HG03565 (cell line): ENCODE data around the gene DCTD.

Experiments
- ATAC-seq: cut with Tn5 transposase; IDR thresholded peaks from one replicate; pipeline ENCODE4 v1.9.1; 2021; ENCODE audit warnings: mild to moderate bottlenecking, moderate library complexity; ENCODE audit not compliant: unreplicated experiment

Gene DCTD

DNA sequence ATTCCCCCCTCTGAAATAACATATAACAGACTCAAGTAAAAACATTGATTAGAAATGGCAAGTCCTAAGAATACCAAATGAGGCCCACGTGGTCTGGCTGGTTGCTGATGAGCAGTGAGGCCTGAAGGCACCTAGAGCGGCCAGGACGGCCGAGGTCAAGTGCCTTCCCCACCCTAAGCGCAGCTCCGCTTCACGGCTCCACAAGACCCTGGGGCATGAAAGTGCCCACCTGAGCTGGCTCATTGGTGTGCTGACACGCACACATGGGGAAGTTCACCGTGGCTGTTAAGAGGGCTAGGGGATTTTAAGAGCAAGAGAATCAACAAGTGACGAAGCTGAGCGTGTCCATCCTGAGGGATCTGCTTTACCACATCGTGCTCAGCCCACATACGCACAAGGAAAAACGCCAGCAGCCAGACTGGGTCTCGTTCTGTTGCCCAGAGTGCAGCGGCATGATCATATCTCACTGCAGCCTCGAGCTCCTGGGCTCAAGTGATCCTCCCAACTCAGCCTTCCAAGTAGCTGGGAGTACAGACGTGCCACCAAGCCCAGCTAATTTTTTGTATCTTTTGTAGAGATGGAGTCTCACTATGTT lies 22.4 kb downstream of the DCTD start:
- no peak for ATAC-seq

DNA sequence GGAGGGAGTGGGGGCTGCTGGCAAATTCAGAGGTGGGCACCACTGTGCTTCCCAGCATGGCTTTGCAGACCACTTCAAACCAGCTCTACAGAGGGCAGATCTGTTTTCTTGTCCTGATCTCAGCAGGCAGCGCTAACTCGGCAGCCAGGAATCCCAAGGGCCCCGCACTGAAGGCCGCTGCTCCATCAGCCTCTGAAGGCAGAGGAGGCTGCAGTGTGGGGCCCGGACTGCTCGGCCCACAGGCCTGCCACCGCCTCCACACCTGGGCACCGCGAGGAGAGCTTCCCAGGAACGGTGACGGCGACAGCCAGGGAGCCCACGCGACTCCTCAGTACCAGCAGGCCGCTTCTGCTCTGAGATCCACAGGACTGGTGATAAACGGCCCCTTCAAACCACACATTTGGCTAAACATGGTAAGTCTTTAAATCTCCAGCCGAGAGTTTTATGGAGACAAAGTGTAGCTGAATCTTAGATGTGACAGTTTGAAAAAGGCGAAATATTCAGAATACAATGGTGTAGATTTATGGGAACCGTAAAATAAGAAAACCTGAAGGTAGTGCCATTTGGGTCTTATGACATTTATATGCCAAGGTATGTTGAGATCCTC lies 23.6 kb downstream of the DCTD start:
- ATAC-seq = no peak

DNA sequence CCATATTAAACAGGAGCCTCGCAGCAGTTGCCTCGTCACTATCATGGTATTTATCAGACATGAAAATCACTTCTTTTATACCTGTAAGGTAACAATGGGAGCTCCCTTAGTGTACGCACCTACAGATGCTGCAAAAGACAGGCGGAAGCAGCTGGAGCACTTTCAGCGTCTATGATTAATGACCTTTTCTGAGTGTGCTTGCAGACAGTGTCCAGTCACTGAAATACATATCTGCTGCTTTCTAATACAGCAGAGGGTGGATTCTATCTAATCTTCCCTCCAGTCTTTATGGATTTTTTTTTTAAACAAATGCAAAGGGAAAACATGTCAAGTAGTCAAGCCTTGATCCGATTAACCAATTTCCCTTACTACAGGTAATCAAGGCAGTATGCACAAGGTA lies 24.1 kb downstream of the DCTD start:
- ATAC-seq = no peak

DNA sequence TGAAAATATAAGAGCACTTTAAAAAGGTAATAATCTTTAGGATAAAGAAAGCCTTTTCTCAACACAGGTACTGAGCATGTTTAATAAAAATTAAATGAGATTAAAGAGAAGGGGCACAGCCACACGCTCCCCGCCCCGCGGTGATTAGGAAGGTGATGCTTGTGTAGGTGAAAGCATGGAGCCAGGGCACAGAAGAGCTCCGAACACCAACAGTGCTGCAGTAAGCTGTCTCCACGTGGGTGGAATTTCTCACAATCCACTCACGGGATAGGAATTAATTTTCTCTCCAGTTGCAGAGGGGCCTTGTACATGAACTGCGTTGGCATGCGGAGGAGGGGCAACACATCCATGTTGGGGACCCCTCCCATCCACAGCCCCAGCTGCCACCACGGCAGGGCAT lies 27.0 kb downstream of the DCTD start:
- ATAC-seq = no peak

DNA sequence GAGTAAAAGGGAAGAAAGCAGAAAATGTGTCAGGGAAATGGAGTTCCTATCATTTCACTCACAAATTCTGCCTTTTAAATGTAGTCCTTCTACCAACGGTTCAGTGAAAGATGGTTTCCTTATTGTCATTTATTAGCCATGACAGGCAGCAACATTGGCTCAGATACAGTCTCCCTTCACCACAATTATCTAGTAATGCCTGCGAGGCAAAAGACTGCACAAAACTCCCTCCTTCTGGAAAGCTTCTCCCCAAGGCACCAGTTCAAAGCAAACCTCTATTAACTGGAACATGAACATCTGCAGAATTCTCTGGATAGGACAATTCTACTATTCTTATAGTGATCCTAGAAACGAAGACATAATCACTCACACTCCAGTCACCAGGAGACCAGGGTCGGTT lies 28.3 kb downstream of the DCTD start:
- ATAC-seq = no peak

DNA sequence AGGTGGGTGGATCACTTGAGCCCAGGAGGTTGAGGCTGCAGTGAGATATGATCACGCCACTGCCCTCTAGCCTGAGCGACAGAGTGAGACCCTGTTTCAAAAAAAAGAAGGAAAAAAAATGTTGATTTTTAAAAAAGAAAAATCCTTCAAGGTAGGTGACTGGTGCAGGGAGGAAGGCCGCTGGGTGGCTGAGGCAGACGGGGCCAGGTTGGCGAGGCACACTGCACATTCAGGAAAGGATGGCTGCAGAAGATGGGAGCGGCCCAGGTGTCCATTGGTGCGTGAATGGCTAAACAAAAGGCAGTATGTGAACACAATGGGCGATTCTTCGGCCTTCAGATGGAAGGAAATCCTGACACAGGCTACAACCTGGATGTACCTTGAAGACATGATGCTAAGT lies 30.4 kb downstream of the DCTD start:
- no peak for ATAC-seq

DNA sequence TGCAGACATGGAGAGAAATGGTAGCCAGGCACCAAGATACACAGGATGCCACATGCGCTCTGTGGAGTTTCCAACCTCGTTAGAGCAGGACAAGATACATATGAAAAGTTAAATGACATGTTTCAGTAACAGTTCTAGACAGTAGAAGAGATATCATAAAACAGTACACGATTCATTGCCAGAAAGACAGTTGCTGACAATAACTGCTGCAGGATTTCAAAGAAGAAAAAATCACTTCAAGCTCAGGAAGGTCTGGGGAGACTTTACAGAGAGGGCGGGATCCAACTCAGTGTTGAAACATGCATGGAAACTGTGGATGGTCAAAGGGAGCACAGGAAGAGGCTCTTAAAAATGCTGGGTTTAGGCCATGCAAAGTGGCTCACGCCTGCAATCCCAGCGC lies 31.0 kb downstream of the DCTD start:
- no peak for ATAC-seq

DNA sequence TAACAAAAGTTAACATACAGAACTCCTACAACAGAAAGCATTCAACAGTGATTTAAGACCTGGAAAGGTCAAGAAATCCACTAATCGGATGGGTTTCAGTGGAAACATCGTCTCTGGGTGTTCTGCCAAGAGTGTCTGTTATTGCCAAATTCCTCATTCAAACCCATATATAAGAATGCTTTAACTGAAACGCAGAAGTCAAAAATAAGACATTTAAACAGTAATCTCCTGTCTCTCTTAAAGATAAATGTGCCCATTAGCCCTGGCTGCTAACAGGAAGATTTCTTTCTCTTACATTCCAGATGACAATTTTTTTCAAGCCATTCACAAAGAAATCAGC lies 31.5 kb downstream of the DCTD start:
- ATAC-seq = no peak

DNA sequence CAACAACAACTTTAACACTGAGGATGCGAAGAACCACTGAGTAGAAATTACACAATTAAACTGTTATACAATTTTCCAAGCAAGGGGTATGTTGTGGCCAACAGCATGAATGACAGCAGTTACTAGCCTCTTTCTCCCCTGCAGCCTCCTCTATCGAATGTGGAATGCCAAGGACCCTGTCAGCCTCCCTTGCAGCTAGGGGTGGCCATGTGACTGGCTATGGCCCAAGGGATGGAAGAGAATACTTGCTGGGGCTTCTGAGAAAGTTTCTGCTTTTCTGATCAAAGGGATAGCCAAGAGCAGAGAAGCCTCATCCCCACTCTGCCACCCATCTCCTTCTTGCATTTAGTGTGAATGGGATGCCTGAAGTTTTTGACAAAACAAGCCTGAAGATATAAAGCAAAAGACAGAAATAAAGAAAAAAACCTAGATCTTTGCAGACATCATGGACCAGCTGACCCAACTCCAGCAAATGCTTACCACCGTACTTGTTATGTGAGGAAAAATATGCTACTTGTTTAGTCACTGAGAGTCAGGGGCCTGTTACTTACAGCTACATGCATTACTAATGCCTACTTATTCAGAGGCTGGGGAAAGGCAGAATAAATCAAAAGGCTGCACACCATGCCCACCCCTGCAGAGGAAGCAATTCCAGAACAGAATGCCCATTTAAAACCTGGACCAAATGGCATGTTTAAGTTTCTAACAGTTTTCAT lies 32.0 kb downstream of the DCTD start:
- no peak for ATAC-seq

DNA sequence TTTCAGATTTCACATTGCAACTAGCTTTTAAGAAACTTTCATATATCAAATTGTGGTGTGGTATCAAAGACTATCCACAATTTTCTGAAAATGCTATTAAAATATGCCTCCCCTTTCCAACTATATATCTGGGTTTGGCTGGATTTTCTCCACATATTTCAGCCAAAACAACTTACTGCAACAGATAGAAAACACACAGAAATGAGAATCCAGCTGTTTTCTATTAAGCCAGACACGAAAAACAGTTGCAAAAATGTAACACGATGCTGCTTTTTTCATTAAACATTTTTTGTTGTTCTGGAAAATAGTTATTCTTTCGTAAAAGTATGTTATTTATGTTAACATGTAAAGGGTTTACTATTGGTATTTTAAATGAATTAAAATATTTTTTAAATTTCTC lies 33.1 kb downstream of the DCTD start:
- ATAC-seq = no peak

DNA sequence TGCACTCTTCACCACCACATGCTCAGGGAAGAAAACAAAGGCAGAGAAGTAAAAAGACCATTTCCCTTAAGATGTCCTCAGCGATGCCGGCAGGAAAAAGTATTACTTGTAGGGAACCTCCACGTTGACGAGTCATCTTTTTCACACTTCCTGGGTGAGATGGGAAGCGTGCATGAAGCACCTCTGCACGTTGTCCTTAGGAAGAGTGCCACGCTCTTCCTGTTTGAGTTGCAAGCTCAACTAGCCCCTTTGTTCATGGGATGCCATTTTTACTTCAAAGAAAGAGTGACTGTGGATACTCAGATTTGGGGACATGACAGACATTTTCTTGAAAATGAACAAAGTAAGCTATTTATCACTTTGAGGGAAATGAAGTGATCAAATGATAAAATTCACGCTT lies 33.8 kb downstream of the DCTD start:
- ATAC-seq = no peak

DNA sequence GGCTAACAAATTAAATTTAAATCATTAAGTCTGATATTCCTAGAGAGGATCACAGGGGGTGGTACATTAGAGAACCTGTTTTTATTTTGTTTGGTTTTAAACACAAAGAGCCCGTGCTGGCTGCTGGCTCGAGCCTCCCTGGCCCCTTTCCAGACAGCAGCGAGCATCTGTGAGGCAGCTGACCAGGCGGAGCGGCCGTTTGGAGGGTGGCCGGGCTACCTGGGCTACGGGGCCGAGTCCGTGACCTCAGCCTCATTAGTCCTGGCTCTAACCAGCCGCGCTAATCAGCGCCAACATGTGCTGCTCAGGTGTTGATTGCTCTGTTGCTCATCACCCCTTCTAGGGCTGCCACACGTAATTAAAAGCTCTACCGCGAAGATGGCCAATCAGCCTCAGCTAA lies 35.3 kb downstream of the DCTD start:
- ATAC-seq = no peak

DNA sequence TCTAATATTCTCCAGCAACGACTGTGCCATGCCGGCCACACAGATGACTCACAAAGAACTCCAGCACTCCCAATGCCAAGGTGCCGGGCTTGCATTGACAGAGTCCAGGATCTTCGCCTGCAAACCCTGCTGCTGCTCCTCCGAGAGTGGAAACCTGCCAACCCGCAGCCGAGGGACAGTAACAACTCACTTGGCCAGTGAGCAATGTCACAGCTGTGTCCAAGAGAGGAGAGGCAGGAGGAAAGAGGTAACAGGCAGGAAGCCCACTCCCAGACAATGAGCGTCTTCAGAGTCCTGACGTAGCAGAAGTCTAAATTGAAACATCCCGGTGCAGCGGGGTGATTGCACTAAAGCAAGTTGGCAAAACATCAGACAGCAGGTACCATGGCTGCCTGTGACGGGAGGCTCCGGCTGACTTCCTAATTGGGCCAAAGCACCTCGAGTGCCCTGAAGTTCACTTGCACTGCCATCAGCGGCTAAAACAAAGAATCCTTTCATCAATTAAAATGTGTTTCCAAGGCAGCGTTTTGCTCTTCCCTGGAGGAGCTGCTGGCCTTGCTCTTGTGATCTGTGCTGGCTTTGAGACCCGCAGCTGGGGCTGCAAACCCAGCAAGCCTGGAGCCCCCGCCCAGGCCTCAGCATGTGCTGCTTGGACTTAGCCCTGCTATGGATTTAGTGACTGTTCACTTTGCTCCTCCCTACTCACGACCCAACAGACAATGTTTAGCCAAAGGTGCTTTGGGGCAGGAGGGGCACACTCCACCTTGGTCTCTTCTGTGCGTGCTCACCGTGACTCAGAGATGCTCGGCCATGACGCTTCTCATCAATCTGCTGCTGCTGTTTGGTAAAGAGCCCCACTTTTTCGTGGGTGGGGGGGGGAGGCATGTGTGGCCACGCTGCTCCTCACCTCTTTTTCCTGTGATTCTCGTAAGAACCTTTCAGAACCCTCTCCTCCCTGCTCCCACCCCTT lies 36.5 kb downstream of the DCTD start:
- ATAC-seq = no peak

DNA sequence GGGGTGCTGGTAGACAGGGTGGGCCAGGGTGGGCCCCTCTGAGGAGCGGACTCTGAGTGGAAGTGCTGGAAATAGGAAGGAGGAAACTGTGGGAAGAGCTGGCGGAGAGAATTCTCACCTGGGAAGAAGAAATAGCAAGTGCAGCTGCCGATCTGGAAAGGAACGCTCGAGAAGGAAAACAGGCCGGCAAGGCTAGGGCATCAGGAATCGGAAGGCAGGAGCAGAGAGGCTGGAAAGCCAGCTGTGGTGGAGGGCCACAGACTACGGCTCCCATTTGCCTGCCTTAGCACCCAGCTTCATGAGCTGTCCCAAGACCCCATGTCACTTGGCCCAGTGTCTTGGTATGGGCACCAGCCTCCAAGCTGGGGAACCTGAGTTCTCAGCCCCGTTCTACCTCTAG lies 37.3 kb downstream of the DCTD start:
- ATAC-seq = no peak

DNA sequence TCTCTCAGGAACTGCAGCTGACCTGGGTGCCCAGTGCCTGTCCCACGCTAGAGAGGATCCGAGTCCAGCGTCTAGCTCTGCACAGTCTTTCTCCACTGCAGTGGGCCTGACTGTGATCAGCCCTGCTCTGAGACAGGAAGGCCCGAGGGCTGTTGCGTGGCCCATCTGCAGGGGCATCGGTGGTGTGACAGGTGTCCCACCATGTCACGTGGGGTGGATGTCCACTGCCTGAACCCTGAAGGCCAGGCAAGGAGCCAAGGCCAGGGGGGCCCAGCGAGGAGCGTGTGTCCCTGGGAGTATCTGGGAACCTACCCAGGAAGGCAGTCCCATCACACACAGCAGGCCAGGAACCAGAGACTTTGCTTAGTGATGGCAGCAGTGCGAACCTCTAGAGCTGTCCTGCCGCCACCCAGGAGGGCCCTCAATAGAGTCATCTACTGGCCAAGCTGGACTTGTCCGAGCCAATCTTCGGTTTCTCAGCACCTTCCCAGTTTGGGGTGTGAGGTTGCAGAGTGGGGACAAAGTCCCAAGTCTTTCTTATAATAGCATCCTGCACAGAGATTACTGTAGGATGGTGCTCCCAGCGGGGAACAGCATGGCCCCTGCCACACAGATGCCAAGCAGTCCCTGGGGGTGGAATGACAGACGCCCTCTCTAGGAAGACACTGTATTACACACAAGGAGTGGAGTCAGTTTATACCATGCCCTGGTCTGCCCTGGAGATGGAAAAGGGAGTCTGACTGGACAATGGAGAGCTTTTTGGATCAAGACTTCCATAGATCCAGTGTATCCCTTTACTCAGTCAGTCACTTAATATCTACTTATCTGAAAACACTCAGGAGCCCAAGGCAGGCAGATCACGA lies 38.3 kb downstream of the DCTD start:
- no peak for ATAC-seq

DNA sequence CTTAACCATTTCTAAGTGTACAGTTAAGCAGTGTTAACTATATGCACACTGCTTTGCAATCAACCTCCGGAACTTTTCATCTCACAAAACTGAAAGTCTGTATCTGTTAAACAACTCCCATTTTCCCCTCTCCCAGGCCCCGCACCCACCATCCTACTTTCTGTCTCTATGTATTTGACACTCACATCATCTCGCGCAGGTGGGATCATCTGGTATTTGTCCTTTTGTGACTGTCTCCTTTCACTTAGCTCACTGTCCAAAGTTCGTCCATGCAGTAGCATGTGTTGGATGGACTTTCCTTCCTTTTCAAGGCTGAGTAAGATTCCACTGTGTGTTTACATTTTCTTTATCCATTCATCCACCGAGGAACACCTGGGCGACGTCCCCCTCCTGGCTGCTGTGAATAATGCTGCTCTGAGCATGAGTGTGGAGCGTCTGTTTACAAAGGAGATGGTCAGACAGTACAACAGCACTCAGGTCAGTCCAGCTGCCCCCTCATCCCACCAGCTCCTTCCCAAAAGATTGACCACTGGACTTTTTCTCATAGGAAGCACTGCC lies 39.8 kb downstream of the DCTD start:
- ATAC-seq = no peak

DNA sequence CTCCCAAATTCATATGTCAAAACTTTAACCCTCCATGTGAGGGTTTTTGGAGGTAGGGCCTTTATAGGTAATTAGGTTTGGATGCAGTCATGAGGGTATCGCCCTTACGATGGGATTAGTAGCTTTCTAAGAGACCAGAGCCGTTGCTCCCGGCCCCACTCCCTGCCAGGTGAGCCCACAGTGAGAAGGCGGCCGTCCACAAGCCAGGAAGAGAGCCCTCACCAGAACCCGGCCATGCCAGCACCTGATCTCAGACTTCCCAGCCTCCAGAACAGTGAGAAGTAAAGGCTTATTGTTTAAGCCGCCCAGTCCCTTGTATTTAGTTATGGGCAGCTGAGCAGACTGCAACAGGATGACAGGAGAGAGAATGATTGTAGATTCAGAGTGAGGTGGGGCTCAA lies 40.8 kb downstream of the DCTD start:
- ATAC-seq = no peak

DNA sequence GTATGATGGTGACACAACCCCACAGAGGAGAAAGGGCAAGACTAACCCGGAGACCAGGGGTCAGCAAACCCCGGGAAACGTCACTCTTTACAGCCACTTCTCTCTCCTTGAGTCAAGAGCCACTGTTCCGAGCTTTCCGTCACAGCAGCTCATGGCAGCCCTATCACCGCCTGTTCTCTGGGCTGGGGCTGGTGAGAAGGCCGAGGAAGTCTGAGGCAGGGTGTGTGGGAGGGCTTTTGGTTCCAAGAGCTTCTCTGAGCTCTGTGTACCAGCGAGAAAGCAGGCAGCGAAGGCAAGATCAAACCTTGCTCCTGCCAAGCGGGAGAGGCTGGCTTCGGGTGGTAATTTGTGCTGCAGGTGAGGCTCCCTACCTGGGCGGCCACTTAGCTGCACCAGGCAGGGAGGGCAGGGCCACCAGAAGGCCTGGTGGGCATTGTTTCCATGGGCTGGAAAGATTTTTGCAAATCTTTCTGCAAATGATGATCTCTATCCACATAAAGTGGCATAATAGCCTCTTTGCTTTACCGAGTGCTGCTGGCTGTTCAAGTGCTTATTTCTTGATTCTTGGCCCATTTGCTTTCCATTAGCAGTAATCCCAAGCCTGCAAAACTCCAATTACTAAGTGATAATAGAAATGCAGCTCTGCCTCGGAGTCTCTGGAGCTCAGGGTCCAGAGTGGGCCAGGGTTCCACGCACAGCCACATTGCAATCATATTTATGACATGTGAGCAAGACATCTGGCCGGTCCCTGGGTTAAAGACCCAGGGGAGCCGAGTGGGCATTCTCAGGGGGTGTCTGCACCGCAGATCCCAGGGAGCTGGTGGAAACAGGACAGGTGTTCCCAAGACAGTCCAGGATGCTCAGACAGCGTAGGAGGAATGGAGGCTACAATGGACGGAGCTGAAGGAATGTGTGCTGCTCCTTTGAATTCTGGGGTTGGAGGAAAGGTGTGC lies 41.5 kb downstream of the DCTD start:
- ATAC-seq = no peak

DNA sequence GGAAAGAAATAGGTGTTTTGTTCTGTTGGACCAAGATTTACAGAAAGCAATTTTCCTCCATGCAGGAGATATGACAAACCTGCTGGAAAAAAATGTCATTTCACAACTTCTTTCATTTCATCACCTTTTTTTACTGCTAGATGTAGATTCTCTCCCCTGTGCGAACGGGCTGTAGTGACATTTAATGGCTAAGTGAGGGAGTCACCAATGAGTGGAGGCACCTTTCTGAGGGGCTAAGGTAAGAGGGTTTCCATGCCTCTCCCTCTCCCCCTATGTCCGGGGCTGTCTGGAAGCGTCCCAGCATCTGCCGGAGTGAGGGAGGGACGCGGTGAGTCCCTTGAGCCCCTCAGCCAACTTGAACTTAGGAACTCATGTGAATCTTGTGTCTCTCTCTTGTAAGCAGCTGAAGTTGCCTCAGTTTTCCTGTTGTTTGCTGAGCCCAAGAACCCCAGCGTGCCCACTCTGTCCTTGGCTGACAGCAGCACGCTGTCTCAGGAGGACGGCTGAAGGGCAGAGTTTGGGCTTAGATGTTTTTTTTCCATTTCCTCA lies 42.3 kb downstream of the DCTD start:
- ATAC-seq = no peak
